ENCODE data around the gene SIRT4.

SIRT4 gene

GRCh38 chr12:120266180-120266870 lies 35.8 kb upstream of the SIRT4 start:
- Histone ChIP-seq H3K9me3 (ENCODE audit: control insufficient read depth, insufficient read depth, low read length) (no peaks in the 10 kb centered on the region), H3K79me2 (ENCODE audit: control insufficient read depth, low read length) (no peaks in the 10 kb centered on the region), H3K4me2 (ENCODE audit: low read length) (peak overlapping the region; percentile 49; the same call in 1 of the 2 replicates), H3K27me3 (ENCODE audit: control insufficient read depth, low read length) (peaks cover 38% of the 10 kb centered on the region), H3K9me2 (replicated peaks; ENCODE audit: control insufficient read depth, low read length) (no peaks in the 10 kb centered on the region), H3F3A (ENCODE audit: control insufficient read depth, insufficient read depth) (0 out of 2 replicates have a peak, but pooled peaks cover 3% of the 10 kb centered on the region), H3K27ac (ENCODE audit: low read depth, low read length) (no peak overlapping the region), H4K20me1 (ENCODE audit: control insufficient read depth, insufficient read depth, low read depth, low read length) (0 out of 2 replicates have a peak, but pooled peaks cover 4% of the 10 kb centered on the region), H3K4me3 (ENCODE audit: low read length) (peak overlapping the region; percentile 54), H3K36me3 (ENCODE audit: control insufficient read depth, low read length) (no peaks in the 10 kb centered on the region), H3K4me1 (ENCODE audit: control insufficient read depth, low read length) (peaks cover 11% of the 10 kb centered on the region)
- TF ChIP-seq CTCF (IDR thresholded peaks at IDR 0.05; ENCODE audit: low read depth, low read length, poor library complexity, severe bottlenecking) (no peak), EZH2phosphoT487 (IDR thresholded peaks at IDR 0.05; ENCODE audit: borderline replicate concordance, low read length) (no peak)

- Histone ChIP-seq H3K27me3 (ENCODE audit: control insufficient read depth, low read length) (peaks cover 26% of the 10 kb centered on the region), H3K9me2 (replicated peaks; ENCODE audit: control insufficient read depth, low read length) (no peaks in the 10 kb centered on the region), H3K27ac (ENCODE audit: low read depth, low read length) (no peak overlapping the region), H3K4me2 (ENCODE audit: low read length) (no peak overlapping the region), H3K4me3 (ENCODE audit: low read length) (no peak overlapping the region), H3K9me3 (ENCODE audit: control insufficient read depth, insufficient read depth, low read length) (no peaks in the 10 kb centered on the region), H3K79me2 (ENCODE audit: control insufficient read depth, low read length) (no peaks in the 10 kb centered on the region), H3K4me1 (ENCODE audit: control insufficient read depth, low read length) (peaks cover 11% of the 10 kb centered on the region), H3K36me3 (ENCODE audit: control insufficient read depth, low read length) (no peaks in the 10 kb centered on the region), H3F3A (ENCODE audit: control insufficient read depth, insufficient read depth) (0 out of 2 replicates have a peak, but pooled peaks cover under 1% of the 10 kb centered on the region), H4K20me1 (ENCODE audit: control insufficient read depth, insufficient read depth, low read depth, low read length) (0 out of 2 replicates have a peak, but pooled peaks cover 4% of the 10 kb centered on the region)
- TF ChIP-seq CTCF (IDR thresholded peaks at IDR 0.05; ENCODE audit: low read depth, low read length, poor library complexity, severe bottlenecking) (no peak), EZH2phosphoT487 (IDR thresholded peaks at IDR 0.05; ENCODE audit: borderline replicate concordance, low read length) (no peak)
Observed at GRCh38 chr12:120267736-120268135, 34.4 kb upstream of the SIRT4 start.

- Histone ChIP-seq H3K79me2 (ENCODE audit: control insufficient read depth, low read length) (no peaks in the 10 kb centered on the region), H3K9me2 (replicated peaks; ENCODE audit: control insufficient read depth, low read length) (no peaks in the 10 kb centered on the region), H3K36me3 (ENCODE audit: control insufficient read depth, low read length) (no peaks in the 10 kb centered on the region), H3K27ac (ENCODE audit: low read depth, low read length) (no peak overlapping the region), H3K27me3 (ENCODE audit: control insufficient read depth, low read length) (no peaks in the 10 kb centered on the region), H3K4me3 (ENCODE audit: low read length) (no peak overlapping the region), H3K4me1 (ENCODE audit: control insufficient read depth, low read length) (no peaks in the 10 kb centered on the region), H3K9me3 (ENCODE audit: control insufficient read depth, insufficient read depth, low read length) (no peaks in the 10 kb centered on the region), H3F3A (ENCODE audit: control insufficient read depth, insufficient read depth) (no peaks in the 10 kb centered on the region), H3K4me2 (ENCODE audit: low read length) (no peak overlapping the region), H4K20me1 (ENCODE audit: control insufficient read depth, insufficient read depth, low read depth, low read length) (no peaks in the 10 kb centered on the region)
- TF ChIP-seq CTCF (IDR thresholded peaks at IDR 0.05; ENCODE audit: low read depth, low read length, poor library complexity, severe bottlenecking), result no peak
Observed at GRCh38 chr12:120276734-120277133, 25.4 kb upstream of the SIRT4 start.
